Stimulated activated CD8-positive, alpha-beta memory T cell treated with anti-CD3 and anti-CD28 coated beads, Interleukin-12 subunit alpha, Interleukin-12 subunit beta, amount 100 ng/mL, for 1 hour (primary cell): ENCODE measurements around the gene ROR2.

Experiments
- DNase-seq: peaks from one replicate; pipeline ENCODE4 v3.0.0-alpha.2; 2020; ENCODE audit warnings: low read depth

ROR2 gene

GRCh38 chr9:91948597-91949391 lies 1.2 kb downstream of the ROR2 start:
- DNase-seq = no peak

- no peak for DNase-seq
Observed at GRCh38 chr9:91948101-91948596, 1.9 kb downstream of the ROR2 start.

- DNase-seq = no peak
Observed at GRCh38 chr9:91946653-91947488, 3.2 kb downstream of the ROR2 start.

GRCh38 chr9:91946196-91946595 lies 3.8 kb downstream of the ROR2 start:
- DNase-seq = no peak

- no peak for DNase-seq
Observed at GRCh38 chr9:91945277-91946085, 4.5 kb downstream of the ROR2 start.

DNA sequence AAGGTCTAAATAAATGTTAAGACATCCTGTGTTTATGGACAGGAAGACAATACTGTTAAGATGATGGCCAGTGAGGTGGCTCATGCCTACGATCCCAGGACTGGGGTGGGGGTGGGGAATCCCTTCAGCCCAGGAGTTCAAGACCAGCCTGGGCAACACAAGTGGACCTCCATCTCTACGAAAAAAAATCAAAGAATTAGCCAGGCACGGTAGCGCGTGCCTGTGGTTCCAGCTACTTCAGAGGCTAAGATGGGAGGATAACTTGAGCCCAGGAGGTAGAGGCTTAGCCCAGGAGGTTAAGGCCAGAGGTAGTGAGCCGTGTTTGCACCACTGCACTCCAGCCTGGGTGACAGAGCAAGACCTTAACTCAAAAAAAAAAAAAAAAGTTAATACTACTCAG lies 5.3 kb downstream of the ROR2 start:
- DNase-seq = no peak

GRCh38 chr9:91943478-91944470 lies 6.3 kb downstream of the ROR2 start:
- no peak for DNase-seq

DNA sequence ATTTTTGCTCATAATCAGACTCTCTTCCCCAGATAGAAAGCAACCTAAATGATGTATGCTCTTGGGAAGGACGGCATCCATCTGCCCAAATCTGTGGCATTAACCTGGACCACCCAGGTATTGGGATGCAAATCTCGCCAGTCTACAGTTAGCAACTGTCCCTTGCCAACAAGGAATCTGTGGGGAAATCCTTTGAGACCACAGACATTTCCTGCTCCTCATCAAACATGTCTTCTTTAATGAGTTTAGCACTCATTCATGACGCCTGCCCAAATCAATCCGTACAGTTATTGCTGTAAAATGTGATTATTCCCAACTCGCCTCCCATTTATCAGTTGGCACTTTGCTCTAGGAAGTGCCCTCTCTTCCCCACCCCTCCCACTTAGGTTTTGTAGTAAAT lies 7.8 kb downstream of the ROR2 start:
- DNase-seq = no peak

- no peak for DNase-seq
Observed at GRCh38 chr9:91939978-91940377, 10.1 kb downstream of the ROR2 start.

GRCh38 chr9:91937727-91938126 lies 12.3 kb downstream of the ROR2 start:
- no peak for DNase-seq

GRCh38 chr9:91937056-91937455 lies 13.0 kb downstream of the ROR2 start:
- DNase-seq = no peak

DNA sequence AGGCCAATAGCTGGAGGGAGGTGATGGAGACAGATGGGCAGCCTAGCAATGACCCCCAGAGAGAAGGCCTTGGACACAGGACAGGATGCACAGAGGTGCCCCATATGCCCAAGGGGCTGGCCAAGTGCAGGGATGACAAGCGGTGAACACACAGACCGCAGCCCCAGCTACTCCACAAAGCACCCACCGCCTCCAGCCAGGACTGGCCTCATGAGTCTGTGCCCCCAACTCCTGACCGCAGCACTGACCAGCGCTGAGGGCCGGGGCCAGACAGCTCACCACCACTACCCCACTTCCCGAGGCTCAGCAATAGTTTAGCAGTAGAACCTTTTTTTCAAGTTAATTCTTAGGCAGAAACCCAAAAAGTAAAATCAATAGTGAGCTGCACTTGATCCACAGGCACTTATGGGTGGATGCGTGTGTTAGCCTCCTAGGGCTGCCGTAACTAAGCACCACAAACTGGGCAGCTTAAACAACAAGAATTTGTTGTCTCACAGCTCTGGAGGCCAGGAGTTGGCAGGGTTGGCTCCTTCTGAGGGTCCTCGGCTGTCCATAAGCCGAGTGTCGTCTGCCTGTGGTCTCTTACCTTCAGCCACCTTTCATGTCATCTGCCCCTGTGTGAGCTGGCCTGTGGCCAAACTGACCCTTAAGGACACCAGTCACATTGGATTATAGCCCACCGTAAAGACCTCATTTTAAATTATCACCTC lies 14.1 kb downstream of the ROR2 start:
- DNase-seq = no peak

DNA sequence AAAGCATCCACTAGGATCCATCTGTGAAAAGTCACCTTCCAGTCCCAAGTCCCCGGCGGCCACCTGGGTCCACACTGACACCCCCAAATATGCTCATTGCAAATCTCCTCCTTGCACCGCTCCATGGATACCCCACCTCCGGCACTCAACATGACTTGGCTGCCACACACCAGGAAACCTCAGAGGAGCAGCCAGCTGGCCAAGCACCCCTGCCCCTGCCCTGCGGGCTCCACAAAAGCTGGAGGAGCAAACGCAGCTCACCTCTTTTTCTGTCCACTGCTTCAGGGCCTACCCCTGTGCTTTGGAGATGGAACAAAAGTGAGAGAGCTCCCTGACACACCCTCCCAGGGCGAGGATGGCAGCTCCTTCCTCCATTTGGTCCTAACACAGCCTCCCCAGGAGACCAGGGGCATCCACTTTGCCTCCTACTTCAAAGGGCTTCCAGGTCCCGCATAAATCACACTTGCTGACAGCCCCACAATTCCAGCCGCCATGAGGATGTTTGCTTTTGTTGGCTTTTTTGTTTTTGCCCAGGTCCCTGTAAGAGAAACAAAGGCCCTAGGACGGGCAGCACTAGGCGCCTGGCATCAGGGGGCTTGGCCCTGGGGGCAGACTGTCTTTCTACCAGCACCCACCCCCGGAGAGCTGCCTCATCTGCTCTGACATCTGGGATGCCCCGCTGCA lies 14.8 kb downstream of the ROR2 start:
- DNase-seq = no peak

DNA sequence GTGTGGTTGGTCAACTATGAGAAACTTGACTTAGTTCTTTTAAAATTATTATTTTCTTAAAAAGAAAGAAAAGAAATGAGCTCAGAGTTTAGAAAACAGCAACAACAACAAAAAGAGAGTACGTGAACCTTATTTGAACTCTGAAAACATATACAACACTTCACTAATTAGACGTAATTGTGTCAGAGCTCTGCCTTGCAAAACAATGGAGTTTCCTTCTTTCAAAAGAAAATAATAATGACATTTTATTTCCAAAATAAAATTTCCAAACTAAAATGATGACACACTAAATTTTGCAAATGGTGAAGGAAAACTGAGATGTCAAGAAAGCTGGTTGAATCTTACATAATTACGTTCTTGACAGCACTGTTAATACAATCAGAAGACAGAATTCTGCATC lies 15.4 kb downstream of the ROR2 start:
- DNase-seq = no peak

GRCh38 chr9:91933556-91934352 lies 16.3 kb downstream of the ROR2 start:
- DNase-seq = no peak

GRCh38 chr9:91930475-91930874 lies 19.6 kb downstream of the ROR2 start:
- DNase-seq = no peak

DNA sequence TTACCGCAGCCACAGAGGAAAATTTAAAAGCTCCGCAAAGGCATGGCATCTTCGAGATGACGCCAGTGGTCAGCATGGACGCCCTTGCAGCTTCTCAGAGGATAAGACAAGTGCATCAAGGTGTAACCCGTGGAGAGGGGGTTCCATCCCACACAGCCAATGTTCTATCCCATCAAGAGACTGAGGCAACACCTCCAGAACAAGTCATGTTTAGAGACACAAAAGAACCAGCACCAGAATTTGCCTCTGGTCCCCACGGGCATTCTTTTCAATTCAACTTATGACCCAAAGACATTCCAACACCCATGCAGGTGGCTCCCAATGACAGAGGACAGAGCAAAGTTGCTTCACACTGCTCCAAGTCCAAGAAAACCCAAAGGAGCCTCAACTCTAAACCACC lies 20.7 kb downstream of the ROR2 start:
- DNase-seq = no peak

- DNase-seq = no peak
Observed at GRCh38 chr9:91927922-91928510, 22.0 kb downstream of the ROR2 start.

- no peak for DNase-seq
Observed at GRCh38 chr9:91924090-91924489, 25.9 kb downstream of the ROR2 start.
